Left renal cortex interstitium (tissue), 4 donors: ENCODE measurements around the gene CCT6B. TPM values are rescaled to one million over a fixed set of nuclear protein-coding genes. Genes with fewer than 3 reads are reported as not detected.
"Not testable (repeated sequence)": the region's sequence is repeated elsewhere in the genome, so short reads cannot be mapped to it uniquely, and the experiment has no call there.

Source experiments
- DNase-seq, 4 donors: peaks; one replicate each; pipeline ENCODE4 v3.0.0-alpha.2; 2013; ENCODE audit warnings: low read depth in 4 of 4, low spot score in 2 of 4, missing footprints in 1 of 4
- polyA plus RNA-seq, 4 donors: library from polyadenylated mRNA; unstranded; fragments of 120-200 nt; gene quantifications; one replicate each; pipeline ENCODE4 v1.2.1, GENCODE V29; 2013; ENCODE audit not compliant: insufficient read length in 4 of 4

The CCT6B gene
- polyA plus RNA-seq, 4 donors, result 4.3 to 7.4 (median 5.6) TPM

- DNase-seq, result peak in 3 of 4 donors; percentile 56 to 74 (median 70)
Measured at GRCh38 chr17:34980681-34981537, 19.6 kb upstream of the CCT6B start.

- peak; percentile 70 to 92 (median 82) for DNase-seq
Measured at GRCh38 chr17:34980353-34980680, 19.1 kb upstream of the CCT6B start, which contains the start of gene LIG3. TSS of gene LIG3 (plus strand) at chr17:34980512. CDS start at chr17:34983006, 2,494 bp downstream.

- DNase-seq, result no peak
Measured at GRCh38 chr17:34979650-34980352, 18.5 kb upstream of the CCT6B start.

GRCh38 chr17:34979153-34979552 is 17.9 kb upstream of the CCT6B start:
- DNase-seq, result no peak

- no peak for DNase-seq
Measured at GRCh38 chr17:34974794-34975785, 13.8 kb upstream of the CCT6B start.

GRCh38 chr17:34974179-34974578 is 12.9 kb upstream of the CCT6B start:
- no peak for DNase-seq

GRCh38 chr17:34958438-34958837 is 2.8 kb downstream of the CCT6B start:
- no peak for DNase-seq

GRCh38 chr17:34950780-34951179 is 10.5 kb downstream of the CCT6B start:
- DNase-seq, result not testable (repeated sequence)

- DNase-seq, result no peak
Measured at GRCh38 chr17:34930283-34930682, 31.0 kb downstream of the CCT6B start.

- no peak for DNase-seq
Measured at GRCh38 chr17:34926661-34927060, 34.6 kb downstream of the CCT6B start.

- no peak for DNase-seq
Measured at GRCh38 chr17:34920676-34921075, 40.6 kb downstream of the CCT6B start.

- DNase-seq, result no peak
Measured at GRCh38 chr17:34917381-34917780, 43.9 kb downstream of the CCT6B start.

GRCh38 chr17:34916120-34916519 is 45.1 kb downstream of the CCT6B start:
- DNase-seq, result no peak

- no peak for DNase-seq
Measured at GRCh38 chr17:34913001-34913400, 48.3 kb downstream of the CCT6B start.

GRCh38 chr17:34909040-34909439 is 52.2 kb downstream of the CCT6B start:
- no peak for DNase-seq

- peak; percentile 28 to 62 (median 58) for DNase-seq
Measured at GRCh38 chr17:34902831-34903547, 58.3 kb downstream of the CCT6B start.

GRCh38 chr17:34899643-34900291 is 61.5 kb downstream of the CCT6B start:
- no peak for DNase-seq

GRCh38 chr17:34895383-34895782 is 65.9 kb downstream of the CCT6B start:
- no peak for DNase-seq

- DNase-seq, result no peak
Measured at GRCh38 chr17:34894964-34895363, 66.3 kb downstream of the CCT6B start.
